C4-2B (cell line): Measurements from ENCODE around the gene C1orf21.

ENCODE experiments used
- CTCF ChIP-seq: fragments of 450-650 bp; conservative IDR thresholded peaks from 2 replicates; pipeline ENCODE4 v1.5.1; 2017; ENCODE audit warnings: mild to moderate bottlenecking
- ZFX ChIP-seq: fragments of 450-650 bp; IDR thresholded peaks from 2 replicates; pipeline ENCODE4 v1.6.1; 2017

- TF ChIP-seq CTCF = no peak
- TF ChIP-seq ZFX = no peak
These were observed 248.6 kb downstream of the C1orf21 start for GRCh38 chr1:184635347-184635979.
